Bronchial epithelial cell (primary cell): ENCODE measurements around the gene MMP2. TPM values are rescaled to one million over a fixed set of nuclear protein-coding genes. Genes with fewer than 3 reads are reported as not detected.

Experiments
- DNase-seq: peaks from one replicate; pipeline ENCODE4 v3.0.0-alpha.2; 2010; ENCODE audit warnings: low read depth
- FAIRE-seq: peaks from 2 replicates; lab custom pipeline; 2011; peaks lifted over from hg19 to GRCh38; lab: Jason Lieb, UNC
- H3K27me3 ChIP-seq: 2 replicates; pipeline ENCODE4 v1.5.1; 2011; ENCODE audit warnings: low read length; ENCODE audit not compliant: control insufficient read depth, insufficient read depth
- H3K36me3 ChIP-seq: 2 replicates; pipeline ENCODE4 v1.5.1; 2011; ENCODE audit warnings: low read length; ENCODE audit not compliant: control insufficient read depth, insufficient read depth
- H3K4me3 ChIP-seq: 2 replicates; pipeline ENCODE4 v1.5.1; 2011; ENCODE audit warnings: mild to moderate bottlenecking, low read depth, low read length, control low read depth
- CTCF ChIP-seq: IDR thresholded peaks from 2 replicates; pipeline ENCODE4 v1.5.1; 2011; ENCODE audit warnings: mild to moderate bottlenecking, moderate library complexity, low read length, control low read depth, inconsistent platforms; ENCODE audit not compliant: insufficient read depth, severe bottlenecking
- total RNA-seq: library from RNA; depleted of rRNA; stranded (reverse); fragments of >200 nt; gene quantifications from 2 replicates; pipeline ENCODE4 v1.2.1, GENCODE V29; 2014

Gene MMP2
- total RNA-seq, 1 donor from 2014 or later, result 12.4 TPM

GRCh38 chr16:55505333-55506015, 26.5 kb downstream of the MMP2 start:
- no peak for TF ChIP-seq CTCF
- DNase-seq, result no peak
- Histone ChIP-seq H3K27me3 (no peaks in the 10 kb centered on the region), H3K4me3 (no peak overlapping the region), H3K36me3 (no peaks in the 10 kb centered on the region)
- no peak for FAIRE-seq

- Histone ChIP-seq H3K27me3 (no peaks in the 10 kb centered on the region), H3K36me3 (no peaks in the 10 kb centered on the region), H3K4me3 (no peak overlapping the region)
- no peak for DNase-seq
- FAIRE-seq, result no peak
- TF ChIP-seq CTCF, result no peak
These were observed 27.1 kb downstream of the MMP2 start for GRCh38 chr16:55506083-55506482.

- Histone ChIP-seq H3K36me3 (no peaks in the 10 kb centered on the region), H3K27me3 (no peaks in the 10 kb centered on the region), H3K4me3 (no peak overlapping the region)
- DNase-seq, result no peak
- TF ChIP-seq CTCF, result no peak
- no peak for FAIRE-seq
These were observed 27.7 kb downstream of the MMP2 start for GRCh38 chr16:55506708-55507107.

- no peak for DNase-seq
- Histone ChIP-seq H3K27me3 (no peaks in the 10 kb centered on the region), H3K36me3 (no peaks in the 10 kb centered on the region), H3K4me3 (peak overlapping the region; percentile 87)
- no peak for TF ChIP-seq CTCF
- no peak for FAIRE-seq
These were observed 29.4 kb downstream of the MMP2 start for GRCh38 chr16:55508271-55508921.

GRCh38 chr16:55508941-55509931, 30.2 kb downstream of the MMP2 start, which contains the start of gene LPCAT2:
Gene LPCAT2, plus strand, starts transcription at chr16:55509072. Its CDS starts 110 bp downstream, at chr16:55509182.
- TF ChIP-seq CTCF, result no peak
- FAIRE-seq, result no peak
- H3K27me3 ChIP-seq, result no peaks in the 10 kb centered on the region
- H3K36me3 ChIP-seq, result no peaks in the 10 kb centered on the region
- peak; percentile 82 for DNase-seq
- peak within 1 kb of the TSS; percentile 87 for H3K4me3 ChIP-seq
